ENCODE measurements around the gene TSKU.
A peak's percentile ranks its signal among the peaks of the same experiment; 100 is the strongest.

Gene TSKU

GRCh38 chr11:76783294-76783895 is at the start of gene TSKU:
Gene TSKU (plus strand): TSS chr11:76783356. CDS start chr11:76795617, 12,261 bp downstream.
- no peak for DNase-seq

- peak; percentile 31 for DNase-seq
Measured at GRCh38 chr11:76733906-76734305, 49.2 kb upstream of the TSKU start.

DNA sequence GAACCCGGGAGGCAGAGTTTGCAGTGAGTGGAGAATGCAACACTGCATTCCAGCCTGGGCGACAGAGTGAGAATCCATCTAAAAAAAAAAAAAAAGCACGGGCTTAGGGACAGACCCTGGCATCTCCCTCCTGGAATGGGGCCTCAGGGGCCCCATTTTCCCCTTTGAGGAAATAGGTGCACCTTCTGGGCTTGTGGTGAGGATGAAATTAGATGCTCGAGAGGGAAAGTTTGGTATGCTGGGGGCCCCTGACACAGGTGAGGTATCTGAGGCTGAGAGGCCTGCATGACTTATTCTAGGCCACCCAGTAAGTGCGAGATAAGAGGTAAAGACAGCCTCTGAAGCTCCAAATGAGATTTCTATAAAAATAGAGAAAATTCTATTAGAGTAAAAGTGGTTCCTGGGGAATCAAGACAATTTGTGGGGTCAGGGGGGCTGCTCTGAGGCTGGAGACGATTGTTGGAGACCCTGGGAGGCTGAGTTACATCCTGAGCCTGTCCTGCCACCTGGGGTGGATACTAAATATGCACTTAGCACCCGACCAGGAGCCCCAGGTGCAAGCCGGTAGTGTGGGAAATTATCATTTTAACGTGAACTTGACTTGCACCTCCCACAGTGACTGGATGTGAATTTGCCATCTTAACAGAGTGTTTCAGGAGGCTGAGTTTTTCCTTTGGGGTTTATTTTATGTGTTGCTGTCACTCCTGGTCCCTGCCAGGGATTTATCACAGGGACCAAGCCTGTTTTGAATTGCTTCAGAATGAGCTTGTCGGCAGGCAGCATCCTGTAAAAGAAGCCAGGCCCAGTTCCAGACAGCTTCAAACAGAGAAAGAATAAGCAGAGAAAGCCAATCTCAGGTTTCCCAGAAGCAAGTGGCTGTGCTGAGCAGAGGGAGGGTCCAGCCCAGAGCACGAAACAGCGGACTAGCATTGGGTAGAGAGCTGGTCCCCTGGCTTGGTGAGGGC is 48.4 kb upstream of the TSKU start:
- no peak for DNase-seq

DNA sequence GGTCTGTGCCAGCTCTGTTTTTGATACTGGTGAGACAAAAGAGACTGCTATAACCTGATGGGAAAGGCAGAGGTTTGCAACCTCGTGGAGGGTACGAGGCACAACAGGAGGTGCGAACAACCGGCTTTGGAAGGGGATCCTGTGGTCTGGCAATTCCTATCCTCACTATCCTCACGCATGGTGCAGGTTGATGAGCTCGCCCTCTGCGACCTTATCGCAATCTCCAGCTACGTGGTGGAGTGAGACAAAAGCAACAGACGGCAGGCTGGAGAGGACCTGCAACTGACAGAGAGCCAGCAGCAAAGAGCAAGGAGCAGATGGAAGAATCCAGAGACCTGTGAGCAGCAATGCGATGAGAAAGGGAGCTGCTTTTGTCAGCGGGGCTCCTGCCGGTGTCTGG is 47.3 kb upstream of the TSKU start:
- no peak for DNase-seq

DNA sequence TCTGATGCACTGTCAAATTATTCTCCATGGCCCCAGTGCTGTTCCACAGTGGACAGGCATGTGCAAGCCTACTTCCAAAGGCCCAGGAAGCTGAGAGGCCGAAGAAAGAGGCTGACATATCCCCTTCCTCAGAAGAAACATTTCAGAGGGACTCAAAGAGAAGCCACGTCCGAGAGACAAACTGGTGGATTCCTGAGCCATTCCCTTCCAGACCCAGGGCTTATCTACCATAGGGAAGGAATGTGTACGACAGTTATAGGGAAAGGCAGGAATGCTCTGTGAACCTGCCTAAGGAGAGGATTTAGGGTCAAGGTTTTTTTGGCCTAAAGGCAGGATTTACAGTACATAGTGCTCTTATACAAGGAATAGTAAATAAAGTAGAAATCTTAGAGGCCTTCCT is 46.9 kb upstream of the TSKU start:
- DNase-seq = no peak

DNA sequence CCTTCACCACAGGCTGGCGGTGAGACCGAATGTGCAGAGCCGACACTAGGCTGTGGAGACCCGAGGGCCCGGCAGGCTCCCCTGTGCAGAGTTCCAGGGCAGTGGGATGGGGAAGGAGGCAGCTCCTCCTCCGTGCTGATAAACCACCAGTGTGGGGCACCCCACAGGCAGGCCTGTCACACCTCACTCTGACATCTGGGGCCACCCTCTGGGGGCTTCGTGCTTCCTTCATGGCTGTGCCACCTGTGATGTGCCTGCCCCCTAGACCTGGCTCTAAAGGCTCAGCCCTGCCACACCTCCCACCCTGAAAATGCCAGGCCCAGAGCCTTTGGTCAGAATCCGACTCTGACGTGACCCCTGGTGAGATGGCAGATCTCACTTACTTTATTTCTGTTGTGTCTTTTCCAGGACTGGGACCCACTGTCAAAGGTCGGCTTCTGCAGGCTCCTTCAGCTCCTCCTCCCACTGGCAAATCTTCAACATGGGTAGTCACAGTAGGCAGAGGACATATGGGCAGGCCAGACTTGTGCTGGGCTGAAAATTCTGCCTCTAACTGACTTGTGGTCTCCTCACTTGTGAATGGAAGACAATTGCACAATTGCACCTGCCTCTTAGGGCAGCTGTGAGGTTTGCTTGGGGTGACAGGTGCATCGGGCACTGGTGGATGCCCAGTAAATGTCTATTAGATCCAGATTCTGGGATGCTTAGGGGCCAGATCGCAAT is 46.2 kb upstream of the TSKU start:
- DNase-seq = no peak

DNA sequence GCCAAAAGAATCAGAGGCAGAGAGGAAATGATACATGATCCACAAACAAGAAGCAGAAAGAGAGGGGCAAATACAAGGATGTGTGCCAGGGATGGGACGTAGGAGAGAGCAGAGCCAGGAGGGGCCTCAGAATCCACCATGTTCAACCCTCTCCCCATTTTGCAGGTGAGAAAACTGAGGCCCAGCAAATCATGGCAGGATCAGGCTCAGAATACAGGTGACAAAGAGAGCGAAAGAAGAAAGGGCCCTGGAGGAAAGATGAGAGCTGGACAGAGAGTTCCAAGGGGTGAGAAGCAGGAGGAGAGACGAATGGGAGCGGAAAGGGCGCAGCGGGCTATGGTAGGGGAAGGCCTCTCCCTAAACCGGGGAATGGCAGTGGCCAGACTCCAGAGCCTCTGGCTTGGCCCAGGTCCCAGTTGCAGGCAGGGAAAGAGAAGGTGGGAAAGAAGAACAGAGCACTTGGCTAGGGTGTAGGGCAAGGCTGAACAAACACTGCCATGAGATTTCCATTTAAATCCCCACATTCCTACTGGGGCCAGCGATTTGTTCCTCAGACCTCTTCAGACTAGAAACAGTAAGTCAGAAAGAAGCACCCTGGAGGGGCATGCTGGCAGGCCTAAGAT is 44.4 kb upstream of the TSKU start:
- no peak for DNase-seq

DNA sequence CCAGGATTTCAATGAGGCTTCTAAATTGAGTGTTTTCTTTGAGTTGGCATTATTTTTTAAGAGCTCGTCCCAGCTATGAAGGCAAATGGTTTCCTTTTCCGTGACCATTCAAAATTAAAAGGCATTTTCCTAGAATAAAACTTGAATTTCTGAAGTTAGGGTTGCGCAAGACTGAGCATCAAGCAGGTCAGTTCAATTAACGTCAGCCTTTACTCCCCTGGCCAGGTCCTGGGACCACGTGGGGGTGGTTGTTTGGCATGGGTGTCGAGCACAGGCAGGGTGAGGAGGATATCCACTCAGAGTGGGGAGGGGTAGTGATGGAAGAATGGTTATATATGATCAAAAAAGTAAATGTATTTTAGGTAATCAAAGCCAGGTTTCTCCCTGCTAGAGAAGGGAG is 43.4 kb upstream of the TSKU start:
- DNase-seq = no peak

DNA sequence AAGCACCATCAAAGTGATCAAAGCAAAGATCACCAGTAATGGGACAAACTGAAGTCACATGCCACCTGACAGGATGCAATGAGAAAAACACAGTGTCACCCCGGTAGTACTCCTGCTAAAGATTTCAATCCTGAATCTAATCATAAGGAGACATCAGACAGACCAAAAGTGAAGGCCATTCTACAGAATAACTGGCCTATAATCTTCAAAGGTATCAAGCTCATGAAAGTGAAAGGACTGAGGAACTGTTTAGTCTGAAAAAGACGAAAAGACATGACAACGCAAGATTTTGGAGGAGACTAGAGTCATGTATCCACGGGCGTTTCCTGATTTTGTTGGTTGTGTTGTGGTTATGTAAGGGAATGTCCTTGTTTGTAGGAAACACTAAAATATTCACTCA is 42.4 kb upstream of the TSKU start:
- no peak for DNase-seq

GRCh38 chr11:76742902-76743301 is 40.3 kb upstream of the TSKU start:
- DNase-seq = no peak

- no peak for DNase-seq
Measured at GRCh38 chr11:76744186-76745043, 38.7 kb upstream of the TSKU start.

- no peak for DNase-seq
Measured at GRCh38 chr11:76745044-76745376, 38.1 kb upstream of the TSKU start.

DNA sequence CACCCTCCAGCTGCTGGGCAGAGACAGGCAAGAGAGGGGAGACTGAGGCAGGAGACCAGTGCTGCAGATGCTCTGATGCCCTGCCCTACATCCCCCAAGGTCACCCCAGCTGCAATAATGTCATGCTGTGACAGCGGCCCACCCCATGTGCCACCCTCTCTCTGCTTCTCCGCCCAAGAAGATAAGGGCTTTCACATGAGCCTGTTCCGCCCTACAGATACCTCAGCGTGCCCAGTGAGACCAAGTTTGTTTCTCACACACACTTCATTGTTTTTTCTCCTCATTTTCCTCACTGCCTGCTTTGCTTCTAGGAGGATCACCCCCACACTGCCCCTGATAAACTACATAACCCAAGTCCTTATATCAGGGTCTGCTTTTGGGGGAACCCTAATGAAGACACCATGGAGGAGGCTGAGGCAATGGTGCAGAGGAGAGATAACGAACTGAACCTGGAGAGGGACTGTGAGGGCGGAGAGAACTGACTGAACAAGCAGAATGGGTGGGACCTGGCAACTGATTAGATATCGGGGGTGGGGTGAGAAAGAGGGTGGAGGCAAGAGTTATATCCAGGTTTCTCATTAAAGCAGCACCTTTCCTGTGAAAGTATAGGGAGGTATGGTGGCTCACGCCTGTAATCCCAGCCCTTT is 37.5 kb upstream of the TSKU start:
- DNase-seq = no peak

GRCh38 chr11:76747153-76747914 is 35.8 kb upstream of the TSKU start:
- no peak for DNase-seq

GRCh38 chr11:76747915-76748860 is 35.0 kb upstream of the TSKU start:
- no peak for DNase-seq

DNA sequence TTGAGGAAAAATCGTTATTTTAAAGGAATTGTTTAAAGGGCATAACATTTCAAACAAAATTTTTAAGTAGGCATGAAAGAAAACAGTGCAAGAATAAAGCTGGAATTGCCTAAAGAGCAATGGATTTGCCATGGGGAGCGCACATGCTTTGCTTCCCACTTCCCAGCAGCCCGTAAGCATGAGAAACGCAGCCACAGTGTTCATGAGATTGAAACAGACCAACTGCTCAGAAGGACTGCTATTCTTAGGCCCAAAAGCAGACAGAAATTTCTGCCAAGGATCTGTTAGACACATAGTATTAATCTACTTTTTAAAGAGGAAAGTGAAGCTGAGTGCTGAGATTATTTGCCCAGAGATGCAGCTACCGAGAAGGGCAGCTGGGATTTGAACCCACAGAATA is 34.2 kb upstream of the TSKU start:
- no peak for DNase-seq

DNA sequence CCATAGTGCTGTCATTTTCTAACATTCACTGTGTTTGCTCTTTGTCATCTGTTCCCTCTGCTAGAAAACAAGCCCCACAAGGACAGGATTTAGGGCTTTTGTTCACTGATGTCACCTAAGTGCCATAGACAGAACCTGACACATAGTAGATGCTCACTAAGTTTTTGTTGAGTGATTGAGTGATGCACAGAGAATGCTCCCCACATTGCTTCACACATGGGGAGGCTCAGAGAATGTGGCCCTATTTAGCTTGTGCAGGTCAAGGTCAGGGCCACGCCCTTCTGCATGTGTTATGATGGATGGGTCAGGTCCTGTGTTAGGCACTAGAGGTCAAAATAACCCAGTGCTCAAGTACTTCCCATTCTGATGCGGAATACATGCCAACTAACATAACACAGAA is 33.1 kb upstream of the TSKU start:
- no peak for DNase-seq

DNA sequence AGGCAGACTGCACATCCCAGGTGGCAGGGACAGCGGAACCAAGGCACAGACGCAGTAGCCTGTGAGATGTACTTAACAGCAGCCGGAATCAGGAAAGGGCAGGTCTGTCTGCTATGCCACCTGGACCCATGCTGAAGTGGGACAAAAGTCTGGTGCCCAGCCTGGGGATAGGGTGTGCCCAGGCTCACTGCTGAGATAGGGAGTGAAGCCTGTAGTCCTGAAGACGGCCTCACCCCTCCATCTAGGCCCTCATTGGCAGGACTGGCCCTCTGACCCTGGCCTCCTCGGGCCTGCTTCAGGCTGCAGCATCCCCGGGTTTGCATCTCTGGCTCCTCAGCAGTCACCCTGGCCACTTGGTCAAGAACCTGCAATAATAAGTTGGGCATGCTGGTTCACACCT is 32.4 kb upstream of the TSKU start:
- DNase-seq = no peak

DNA sequence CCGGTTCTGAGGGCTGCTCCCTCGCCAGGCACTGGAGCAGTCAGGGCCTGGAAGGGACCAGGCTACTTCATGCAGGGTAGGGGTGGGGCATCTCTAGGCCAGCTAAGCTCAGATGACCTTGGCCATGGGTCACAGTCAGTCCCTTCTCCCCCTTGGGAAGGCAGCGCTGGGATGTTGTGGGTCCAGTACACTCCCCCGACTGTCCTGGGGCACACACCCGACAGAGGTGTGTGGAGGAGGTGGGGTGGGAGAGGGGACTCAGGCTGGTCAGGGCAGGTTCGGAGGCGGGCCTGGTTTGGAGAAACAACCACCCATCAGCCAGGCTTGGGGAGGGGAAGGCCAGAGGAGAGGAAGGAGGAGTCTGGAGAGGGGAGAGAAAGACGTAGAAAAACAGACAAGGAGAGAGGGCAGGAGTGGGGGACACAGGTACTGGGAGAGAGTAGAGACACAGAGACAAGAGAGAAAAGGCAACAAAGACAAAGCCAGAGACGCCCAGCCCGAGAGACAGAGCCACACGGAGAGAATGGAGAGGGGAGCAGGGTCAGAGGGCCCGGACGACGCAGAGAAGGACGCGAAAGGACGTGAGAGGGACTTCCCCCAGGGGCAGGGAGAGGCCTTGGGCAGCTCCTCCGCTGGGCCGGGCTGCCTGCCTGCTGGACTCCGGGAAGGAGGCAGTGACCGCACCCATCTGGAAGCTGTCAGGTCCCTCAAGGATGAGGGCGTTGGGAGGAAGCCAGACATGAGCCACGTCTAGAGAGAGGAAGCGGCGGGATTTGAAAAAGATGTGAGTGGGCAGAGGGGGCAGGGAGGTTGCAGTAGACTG is 30.6 kb upstream of the TSKU start:
- no peak for DNase-seq
